Measurements from ENCODE around the gene LEFTY2. TPM values are rescaled to one million over a fixed set of nuclear protein-coding genes. Genes with fewer than 3 reads are reported as not detected.

The LEFTY2 gene
- total and polyA plus RNA-seq, 2 of the 4 experiments (the other 2 are of a cell fraction), result not detected

- TF ChIP-seq USF2 (IDR thresholded peaks at IDR 0.05; ENCODE audit: low read depth, low read length) (no peak), RCOR1 (IDR thresholded peaks at IDR 0.05; ENCODE audit: insufficient replicate concordance, low read length) (no peak), BHLHE40 (IDR thresholded peaks at IDR 0.05; ENCODE audit: low read depth, low read length) (no peak), ELK1 (IDR thresholded peaks at IDR 0.05; ENCODE audit: borderline replicate concordance, low read depth, low read length) (no peak), POLR2A (IDR thresholded peaks at IDR 0.05; ENCODE audit: low read depth, low read length) (no peak), FOS (IDR thresholded peaks at IDR 0.05; ENCODE audit: low read depth, low read length) (no peak), NFE2L2 (IDR thresholded peaks at IDR 0.05; ENCODE audit: low read depth, low read length) (no peak), MAZ (IDR thresholded peaks at IDR 0.05; ENCODE audit: borderline replicate concordance, low read depth, low read length) (no peak), CEBPB (IDR thresholded peaks at IDR 0.05; ENCODE audit: low read depth, low read length) (no peak)
- ATAC-seq (ENCODE audit: low read depth), result no peak
- Histone ChIP-seq H3K4me1 (ENCODE audit: control insufficient read depth, insufficient read depth, low read length) (no peaks in the 10 kb centered on the region), H3K4ac (ENCODE audit: low read depth, low read length) (no peak overlapping the region), H2AK5ac (ENCODE audit: low read depth, low read length) (no peak overlapping the region), H2BK5ac (ENCODE audit: low read depth, low read length, poor library complexity, severe bottlenecking) (no peak overlapping the region), H2AFZ (replicated peaks; ENCODE audit: low read length, poor library complexity) (no peak overlapping the region), H4K5ac (ENCODE audit: low read depth, low read length) (no peak overlapping the region), H3K9me3 (ENCODE audit: control insufficient read depth, insufficient read depth, low read length) (no peaks in the 10 kb centered on the region), H4K8ac (ENCODE audit: low read depth in 2 of 2, low read length in 2 of 2) (no peak overlapping the region), H3K9me1 (ENCODE audit: insufficient read depth, low read length) (no peaks in the 10 kb centered on the region), H3K14ac (replicated peaks; ENCODE audit: low read depth, low read length) (no peak overlapping the region), H3K18ac (ENCODE audit: low read depth, low read length) (no peak overlapping the region), H3K4me3 (ENCODE audit: insufficient read depth, low read depth, low read length) (no peak overlapping the region), H3K9ac (ENCODE audit: low read depth, low read length) (no peak overlapping the region), H2AK9ac (replicated peaks; ENCODE audit: low read depth, low read length, poor library complexity) (no peak overlapping the region), H3K36me3 (ENCODE audit: control insufficient read depth, insufficient read depth, low read length) (no peaks in the 10 kb centered on the region), H4K20me1 (ENCODE audit: insufficient read depth, low read length) (no peaks in the 10 kb centered on the region), H3K79me1 (ENCODE audit: low read depth in 1 of 2, low read length in 2 of 2) (no peaks in the 10 kb centered on the region), H3K27me3 (ENCODE audit: control insufficient read depth, insufficient read depth, low read length) (peaks cover 2% of the 10 kb centered on the region; the same call in 1 of the 2 replicates), H3K4me2 (ENCODE audit: low read depth, low read length) (no peak overlapping the region), H2BK20ac (ENCODE audit: low read depth, low read length) (no peak overlapping the region), H3K27ac (ENCODE audit: insufficient read depth, low read length) (no peak overlapping the region), H3K56ac (ENCODE audit: extremely low read depth, insufficient read depth, low read length) (no peak overlapping the region), H4K91ac (ENCODE audit: insufficient read depth, low read depth, low read length) (no peak overlapping the region), H3K23ac (ENCODE audit: low read depth, low read length) (no peak overlapping the region), H2BK15ac (ENCODE audit: low read depth, low read length) (no peak overlapping the region), H2BK120ac (ENCODE audit: low read depth, low read length) (no peak overlapping the region)
- ChIA-PET CTCF (interaction anchor here (0.9 to 1.3 kb wide), 2 partner anchors 86 to 489 kb away, joined by 3 to 4 read pairs; no protein-coding TSS in a partner anchor), POLR2A (ENCODE audit: unreplicated experiment) (no interaction called here)
- no peak for DNase-seq
- WGBS, 2 experiments (ENCODE audit: extremely low coverage in 2 of 2, insufficient read length in 1 of 2), result 100% methylated on average over 2 of the region's 15 CpGs; no CpG with 5 or more reads in 1 of the 2 experiments
- no TSS peak for BruUV-seq (replicated peaks)
- in situ Hi-C loops (cut with MboI; ENCODE audit: low sequenced_read_pairs) (no loop called here), dilution Hi-C loops (cut with HindIII; ENCODE audit: low sequenced_read_pairs, unreplicated experiment) (no loop called here), intact Hi-C loops (cut with micrococcal nuclease) (no loop called here)
These were observed 22.9 kb upstream of the LEFTY2 start for GRCh38 chr1:225963735-225964530.
